Stimulated activated CD4-positive, alpha-beta T cell treated with anti-CD3 and anti-CD28 coated beads, Interleukin-1b, Interleukin-23, amount 100 ng/mL, for 24 hours (primary cell): ENCODE data around the gene PFKFB2.

Experiments used
- DNase-seq, 4 experiments: peaks; one replicate each; pipeline ENCODE4 v3.0.0-alpha.2; 2020; ENCODE audit warnings: low read depth in 4 of 4, low spot score in 1 of 4

PFKFB2 gene

DNA sequence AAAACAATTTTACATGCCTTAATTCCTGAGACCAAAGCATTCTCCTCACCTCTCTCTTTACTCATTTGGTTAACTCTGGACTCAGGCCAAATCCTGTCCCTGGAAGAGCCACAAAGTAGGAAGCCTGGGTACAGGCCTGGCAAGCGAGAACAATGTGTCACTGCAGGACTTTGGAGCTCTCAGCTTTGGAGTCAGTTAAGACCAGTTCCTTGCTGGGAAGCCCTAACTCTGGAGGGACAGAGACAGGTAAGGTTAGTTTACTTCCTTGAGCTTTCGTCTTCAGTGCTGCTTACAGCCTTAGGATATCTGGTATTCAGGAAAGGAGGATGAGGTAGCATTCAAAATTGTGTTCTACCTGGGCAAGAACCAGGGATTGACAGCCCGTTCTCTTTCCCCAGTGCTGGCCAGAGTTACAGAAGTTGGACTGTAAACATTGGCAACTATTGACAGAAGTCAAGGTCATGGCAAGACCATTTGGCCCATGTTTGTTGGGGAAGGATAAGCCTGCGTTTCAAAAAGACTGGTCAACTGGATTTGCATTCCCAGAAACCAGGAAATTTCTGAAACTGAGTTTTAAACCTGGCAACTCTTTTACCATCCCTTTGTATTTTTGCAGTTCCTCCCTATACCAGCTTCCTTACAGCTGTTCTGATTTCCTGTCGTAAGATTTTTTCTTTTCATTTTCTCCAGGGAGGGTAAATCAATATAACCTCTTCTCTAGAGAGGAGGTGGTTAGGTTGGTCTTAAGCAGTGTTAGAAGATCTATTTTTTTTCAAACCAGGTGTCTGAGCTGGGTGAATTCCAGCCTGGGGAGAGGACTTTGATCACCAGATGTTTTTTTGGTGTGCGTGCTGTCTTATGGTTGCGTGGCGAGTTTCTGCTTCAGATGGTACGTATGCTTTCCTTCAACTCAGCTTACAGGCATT is 35.9 kb downstream of the PFKFB2 start, which contains the start of gene C4BPB:
C4BPB (plus strand) TSS at position 160 of the 926 bp plus-strand sequence; CDS start at position 832, 672 bp downstream.
- no peak for DNase-seq

DNA sequence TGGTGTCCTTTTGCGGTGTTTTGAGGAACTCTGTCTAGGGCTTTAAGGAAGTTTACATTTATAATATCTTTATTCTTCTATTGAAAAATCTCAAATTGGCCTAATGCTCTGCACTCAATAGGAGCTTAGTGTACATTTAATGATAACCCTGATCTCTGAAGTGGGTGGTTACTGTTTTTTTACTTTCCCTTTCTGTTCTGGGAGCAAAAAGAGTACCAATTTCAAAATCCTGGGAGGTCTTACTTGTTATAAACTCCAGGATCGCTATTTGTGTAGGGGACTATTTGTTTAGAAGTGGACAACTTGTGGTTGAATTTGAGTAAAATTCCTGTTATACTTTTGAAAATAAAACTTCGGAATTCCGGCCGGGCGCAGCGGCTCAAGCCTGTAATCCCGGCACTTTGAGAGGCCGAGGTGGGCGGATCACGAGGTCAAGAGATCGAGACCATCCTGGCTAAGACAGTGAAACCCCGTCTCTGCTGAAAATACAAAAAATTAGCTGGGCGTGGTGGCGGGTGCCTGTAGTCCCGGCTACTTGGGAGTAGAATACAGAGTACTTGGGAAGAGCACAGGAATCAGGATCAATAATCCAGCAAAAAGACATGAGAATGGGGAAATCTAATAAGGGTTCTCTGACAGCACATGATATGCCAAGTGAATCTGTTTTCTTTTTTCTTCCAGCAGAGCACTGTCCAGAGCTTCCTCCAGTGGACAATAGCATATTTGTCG is 36.7 kb downstream of the PFKFB2 start:
- no peak for DNase-seq

DNA sequence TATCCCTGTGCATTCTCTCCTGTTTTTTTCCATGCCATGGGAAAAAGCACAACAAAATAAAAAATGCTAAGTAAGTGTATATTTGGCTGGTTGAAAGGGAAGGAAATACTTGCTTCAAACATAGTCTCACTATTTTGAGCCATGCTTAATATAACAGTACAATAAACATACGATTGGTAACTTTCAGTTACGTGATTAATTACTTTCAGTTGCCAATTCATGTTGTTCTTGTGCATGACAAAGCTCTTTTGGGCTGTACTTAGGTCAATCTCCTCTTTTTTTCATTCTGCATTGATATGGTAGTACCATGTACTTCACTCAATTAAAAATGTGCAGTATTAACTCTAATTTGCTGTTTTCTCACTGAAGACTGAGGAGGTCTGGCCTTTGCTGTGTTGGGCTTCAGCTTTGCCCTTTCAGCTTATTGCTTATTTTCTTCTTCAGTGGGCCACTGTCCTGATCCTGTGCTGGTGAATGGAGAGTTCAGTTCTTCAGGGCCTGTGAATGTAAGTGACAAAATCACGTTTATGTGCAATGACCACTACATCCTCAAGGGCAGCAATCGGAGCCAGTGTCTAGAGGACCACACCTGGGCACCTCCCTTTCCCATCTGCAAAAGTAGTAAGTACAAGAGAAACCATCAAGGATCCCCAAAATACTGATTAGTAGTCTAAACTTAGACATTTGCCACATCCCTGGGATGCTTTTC is 38.3 kb downstream of the PFKFB2 start:
- DNase-seq, result no peak

DNA sequence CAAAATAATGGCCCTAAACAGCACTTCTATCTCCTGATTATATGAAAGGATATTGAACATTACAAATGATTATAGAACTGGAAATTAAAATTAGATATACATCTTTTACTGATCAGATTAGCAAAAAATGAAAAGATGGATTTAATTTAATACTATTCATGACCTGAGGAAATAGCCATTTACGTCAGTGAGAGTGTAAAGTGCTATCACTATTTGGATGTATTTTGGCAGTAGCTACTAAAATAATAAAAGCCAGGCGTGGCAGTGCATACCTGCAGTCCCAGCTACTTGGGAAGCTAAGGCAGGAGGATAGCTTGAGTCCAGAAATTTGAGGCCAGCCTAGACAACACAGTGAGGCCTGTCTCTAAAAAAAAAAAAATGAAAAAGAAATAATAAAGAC is 40.9 kb downstream of the PFKFB2 start:
- DNase-seq, result no peak

DNA sequence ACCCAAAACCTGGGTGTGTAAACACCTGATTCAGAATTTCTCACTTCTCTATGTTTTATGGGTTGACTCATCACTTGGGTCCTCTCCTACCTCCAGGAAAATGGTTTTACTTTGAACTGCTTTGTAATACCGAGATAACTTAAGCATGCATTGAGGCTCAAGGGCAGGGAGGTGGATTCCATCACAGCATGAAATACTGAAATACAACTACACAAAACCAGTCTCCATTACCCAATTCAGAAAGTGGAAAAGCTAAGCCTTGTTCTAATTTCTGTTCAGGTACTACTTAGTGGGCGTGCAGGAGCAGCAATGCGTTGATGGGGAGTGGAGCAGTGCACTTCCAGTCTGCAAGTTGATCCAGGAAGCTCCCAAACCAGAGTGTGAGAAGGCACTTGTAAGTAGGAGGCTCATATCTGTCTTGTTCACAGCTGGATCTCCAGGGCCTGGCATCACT is 44.8 kb downstream of the PFKFB2 start:
- DNase-seq, result peak in 2 of 4 experiments; percentile 9 to 23

DNA sequence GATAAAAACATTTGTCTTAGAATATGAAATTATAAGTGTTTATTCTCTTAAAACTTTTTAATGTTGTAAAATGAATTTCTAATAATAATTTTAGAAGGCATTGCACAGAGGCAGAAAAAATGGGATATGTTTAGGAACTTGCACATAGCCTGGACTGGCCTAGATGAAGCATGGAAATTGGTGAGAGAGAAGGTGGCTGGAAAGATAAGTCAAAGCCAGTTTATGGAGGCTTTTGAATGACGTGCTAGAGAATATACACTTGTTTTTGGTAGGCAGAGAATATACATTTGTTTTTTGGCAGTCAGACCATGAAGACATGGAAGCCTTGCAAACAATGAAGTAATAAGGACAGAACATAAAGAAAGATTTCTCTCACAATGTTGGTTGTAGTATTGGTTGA is 48.6 kb downstream of the PFKFB2 start:
- no peak for DNase-seq

DNA sequence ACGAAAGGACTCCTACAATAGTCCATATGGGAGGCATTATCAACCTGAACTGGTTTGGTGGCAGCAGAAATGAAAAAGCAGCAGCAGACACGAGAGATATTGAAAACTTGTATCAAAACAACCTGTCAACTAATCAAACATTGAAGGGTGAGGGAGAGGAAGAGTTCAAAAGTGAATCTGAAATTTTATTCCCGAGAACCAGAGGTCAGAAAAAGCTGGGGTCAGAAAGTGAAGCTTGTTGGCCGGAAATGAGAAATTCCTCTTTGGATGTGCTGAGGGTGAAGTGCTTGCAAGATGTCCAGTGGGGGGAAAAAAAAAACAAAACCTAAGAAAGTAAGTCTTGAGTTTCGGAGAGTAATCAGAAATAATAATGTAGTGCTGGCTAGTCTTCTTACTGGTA is 49.1 kb downstream of the PFKFB2 start:
- no peak for DNase-seq

DNA sequence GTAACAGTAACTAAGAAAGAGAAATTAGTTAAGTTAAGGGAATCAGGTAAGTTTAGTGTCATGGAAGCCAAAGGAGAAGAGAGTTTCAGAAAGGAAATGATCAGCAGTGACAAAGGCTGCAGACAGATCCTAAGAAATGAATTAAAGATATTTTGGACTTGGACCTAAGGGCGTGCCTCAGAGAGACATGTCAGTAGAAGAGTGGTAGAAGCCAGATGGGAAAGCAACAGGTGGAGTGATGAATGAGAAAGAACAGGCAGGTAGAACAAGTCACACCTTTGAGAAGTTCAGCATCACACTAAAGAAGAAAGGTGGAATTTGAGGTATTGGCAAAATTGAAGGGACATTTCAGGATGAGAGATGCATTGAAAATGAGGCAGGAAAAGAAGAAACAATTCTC is 49.6 kb downstream of the PFKFB2 start:
- no peak for DNase-seq

DNA sequence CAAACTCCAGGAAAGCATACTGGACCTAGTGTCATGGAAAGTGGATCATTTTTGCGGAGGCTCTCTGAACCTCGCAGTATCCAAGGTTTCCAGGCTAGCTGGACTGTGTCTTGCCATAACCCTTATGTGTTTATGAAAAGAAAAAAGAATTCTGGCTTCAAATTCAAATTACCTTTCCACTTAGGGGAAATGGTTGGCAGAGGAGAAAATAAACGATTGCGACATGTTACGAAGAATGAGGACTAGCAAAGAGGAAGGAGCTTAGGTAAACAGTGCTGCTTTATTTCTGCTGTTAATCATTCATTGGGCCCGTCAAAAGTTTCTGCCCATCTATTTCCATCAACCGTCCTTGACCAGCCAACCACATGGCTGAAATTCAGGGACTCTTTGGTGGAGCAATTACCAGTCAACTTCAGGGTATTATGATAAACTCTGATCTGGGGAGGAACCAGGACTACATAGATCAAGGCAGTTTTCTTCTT is 50.9 kb downstream of the PFKFB2 start, which contains the start of gene C4BPA:
C4BPA (plus strand) TSS at position 342 of the 482 bp plus-strand sequence. CDS start 8,793 bp downstream, outside the sequence.
- DNase-seq, result no peak

DNA sequence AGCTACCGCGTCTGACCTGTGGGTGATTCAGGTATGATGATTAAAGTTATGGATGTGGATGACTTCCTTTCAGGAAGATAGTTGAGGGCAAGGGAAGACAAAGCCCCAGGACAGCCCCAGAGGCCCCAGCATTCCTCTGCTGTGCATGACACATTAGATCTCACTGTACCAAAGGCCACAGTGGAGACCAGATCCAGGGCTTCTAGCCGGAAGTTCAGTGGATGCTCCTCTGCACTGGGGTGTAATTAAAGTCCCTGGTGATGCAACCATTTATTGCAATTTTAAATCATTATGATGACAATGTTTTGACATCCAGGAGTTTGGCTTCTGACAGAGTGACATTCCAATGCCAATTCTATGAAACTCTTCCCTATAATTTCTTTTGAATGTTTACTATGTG is 55.9 kb downstream of the PFKFB2 start:
- no peak for DNase-seq

DNA sequence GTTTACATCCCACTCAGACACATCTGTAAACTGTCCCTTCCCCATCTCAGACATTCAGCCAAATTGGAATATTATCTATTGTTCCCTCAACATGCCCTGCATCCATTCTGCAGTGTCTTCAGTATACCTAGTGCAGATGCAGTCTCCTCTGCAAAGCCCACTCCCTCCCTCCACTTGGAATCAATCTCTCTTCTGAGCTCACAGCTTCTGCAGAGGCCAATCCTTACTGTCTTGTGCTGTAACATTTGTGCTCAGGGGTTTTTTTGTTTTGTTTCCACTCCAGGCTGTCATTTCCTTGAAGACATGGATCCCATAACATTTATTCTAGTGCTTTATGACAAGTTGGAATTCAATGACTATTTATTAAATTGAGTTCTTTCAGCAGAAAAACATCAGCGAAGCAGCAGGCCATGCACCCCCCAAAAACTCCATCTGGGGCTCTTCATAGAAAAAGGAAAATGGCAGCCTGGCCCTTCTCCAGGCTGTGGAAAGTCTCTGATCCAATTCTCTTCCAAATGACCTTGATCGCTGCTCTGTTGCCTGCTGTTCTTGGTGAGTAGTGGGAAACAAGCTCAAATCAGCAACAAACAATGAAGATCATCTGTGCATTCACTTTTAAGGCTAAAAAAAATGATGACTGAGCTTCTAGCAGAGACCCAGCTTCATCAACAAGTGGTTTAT is 59.7 kb downstream of the PFKFB2 start:
- DNase-seq, result no peak

DNA sequence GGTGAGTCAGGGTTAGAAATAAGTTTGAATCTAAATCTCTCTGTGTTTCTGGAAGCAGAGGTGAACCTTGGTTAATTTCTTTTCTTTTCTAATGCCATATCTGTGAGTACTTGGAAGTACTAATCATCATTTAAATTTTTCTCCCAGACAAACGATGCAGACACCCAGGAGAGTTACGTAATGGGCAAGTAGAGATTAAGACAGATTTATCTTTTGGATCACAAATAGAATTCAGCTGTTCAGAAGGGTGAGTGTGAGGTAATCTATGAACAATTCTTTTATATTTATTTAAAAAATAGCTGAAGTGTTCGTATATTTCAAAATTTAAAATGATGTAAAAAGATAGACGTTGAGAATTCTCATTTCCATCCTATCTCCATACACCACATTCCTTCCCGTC is 62.2 kb downstream of the PFKFB2 start:
- DNase-seq, result no peak

DNA sequence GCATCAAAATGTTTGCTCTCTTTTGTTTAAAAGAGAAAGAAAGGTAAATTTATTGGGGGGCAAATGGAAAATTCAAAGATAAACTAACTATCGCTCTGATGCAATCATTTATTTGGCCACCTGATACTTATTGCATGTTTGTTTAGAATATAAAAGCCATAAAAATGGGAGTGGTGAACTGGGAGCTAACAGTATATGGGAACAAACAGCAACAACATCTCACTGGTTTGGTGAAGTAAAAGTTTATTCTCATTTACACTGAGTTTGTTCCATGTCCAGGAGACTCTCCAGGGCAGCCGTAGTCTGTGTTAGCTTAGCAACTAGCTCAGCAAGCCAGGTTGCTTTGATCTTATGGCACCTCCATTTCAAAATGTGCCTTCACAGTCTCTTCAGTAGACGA is 71.3 kb downstream of the PFKFB2 start:
- DNase-seq, result no peak

DNA sequence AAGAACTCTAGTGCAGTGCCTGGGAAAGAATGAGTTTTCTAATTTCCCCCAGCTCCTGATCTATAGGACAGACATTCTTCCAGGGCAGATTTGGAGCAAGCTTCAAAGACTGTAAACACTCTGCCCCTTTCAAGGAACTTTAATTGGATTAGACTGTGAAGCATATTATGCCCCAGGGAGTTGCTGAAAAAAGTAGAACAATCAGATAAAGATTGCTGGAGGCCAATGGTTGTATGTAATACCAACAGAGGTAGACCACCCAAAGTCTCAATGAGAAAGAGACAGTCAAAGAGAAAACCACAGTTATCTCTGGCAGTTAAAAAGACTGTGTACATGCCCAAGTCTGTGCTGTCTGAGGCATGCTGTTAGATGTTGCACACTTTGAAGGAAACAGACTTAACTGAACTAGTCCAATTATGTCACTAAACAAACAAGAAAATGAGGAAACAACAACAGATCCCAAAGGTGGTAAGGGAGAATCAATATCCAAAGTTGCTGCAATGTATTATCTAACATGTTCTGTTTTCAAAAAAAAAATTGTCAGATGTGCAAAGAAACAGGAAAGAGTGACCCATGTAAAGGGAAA is 75.4 kb downstream of the PFKFB2 start:
- DNase-seq, result no peak

DNA sequence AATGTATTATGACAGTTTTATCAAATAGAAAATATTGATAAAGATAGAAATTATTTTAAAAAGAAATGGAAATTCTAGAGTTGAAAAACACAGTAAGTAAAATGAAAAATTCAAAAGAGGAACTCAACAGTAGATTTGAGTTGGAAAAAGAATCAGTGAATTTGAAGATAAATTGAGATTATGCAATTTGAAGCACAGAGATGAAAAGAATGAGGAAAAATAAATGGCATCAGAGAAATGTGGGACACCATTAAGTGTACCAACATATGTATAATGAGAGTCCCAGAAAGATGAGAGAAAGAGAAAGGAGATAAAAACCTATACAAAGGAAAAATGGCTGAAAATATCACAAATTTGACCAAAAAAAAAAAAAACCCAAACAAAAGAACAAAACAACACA is 76.0 kb downstream of the PFKFB2 start:
- no peak for DNase-seq
